ENCODE data around the gene PTPRN2. TPM values are rescaled to one million over a fixed set of nuclear protein-coding genes. Genes with fewer than 3 reads are reported as not detected.

PTPRN2 gene
- total RNA-seq, 1 experiment from 2014 or later: 3.8 TPM

DNA sequence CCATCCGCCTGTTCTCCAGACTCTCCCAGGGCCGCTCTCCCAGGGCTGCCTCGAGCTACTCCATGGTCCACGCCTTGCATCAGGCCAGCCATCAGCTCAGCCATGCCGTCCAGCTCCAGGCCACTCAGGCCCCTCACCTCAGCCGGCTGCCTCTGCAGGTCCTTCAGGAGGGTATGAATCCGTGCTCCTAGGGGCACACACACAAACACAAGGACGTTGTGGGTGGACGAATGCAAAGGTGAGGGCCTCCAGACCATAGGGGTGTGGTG lies 449.4 kb downstream of the PTPRN2 start:
- no peak overlapping the region for H3K4me3 ChIP-seq
- no peaks in the 10 kb centered on the region for H3K4me1 ChIP-seq
- no peak for DNase-seq
- no peaks in the 10 kb centered on the region for H3K9me3 ChIP-seq (replicated peaks)
- H3K27me3 ChIP-seq: peaks cover 45% of the 10 kb centered on the region
- no peak overlapping the region for H3K27ac ChIP-seq
- no peaks in the 10 kb centered on the region for H3K36me3 ChIP-seq

GRCh38 chr7:158137516-158138328 lies 449.9 kb downstream of the PTPRN2 start:
- Histone ChIP-seq H3K27me3 (peaks cover 45% of the 10 kb centered on the region), H3K4me1 (no peaks in the 10 kb centered on the region), H3K4me3 (no peak overlapping the region), H3K36me3 (no peaks in the 10 kb centered on the region), H3K27ac (no peak overlapping the region), H3K9me3 (replicated peaks) (no peaks in the 10 kb centered on the region)
- no peak for DNase-seq

- Histone ChIP-seq H3K4me3 (no peak overlapping the region), H3K9me3 (replicated peaks) (peaks cover 4% of the 10 kb centered on the region; the same call in 1 of the 2 replicates), H3K4me1 (no peaks in the 10 kb centered on the region), H3K36me3 (no peaks in the 10 kb centered on the region), H3K27me3 (peaks cover 39% of the 10 kb centered on the region), H3K27ac (no peak overlapping the region)
- no peak for DNase-seq
These were observed 451.7 kb downstream of the PTPRN2 start for GRCh38 chr7:158135931-158136330.

DNA sequence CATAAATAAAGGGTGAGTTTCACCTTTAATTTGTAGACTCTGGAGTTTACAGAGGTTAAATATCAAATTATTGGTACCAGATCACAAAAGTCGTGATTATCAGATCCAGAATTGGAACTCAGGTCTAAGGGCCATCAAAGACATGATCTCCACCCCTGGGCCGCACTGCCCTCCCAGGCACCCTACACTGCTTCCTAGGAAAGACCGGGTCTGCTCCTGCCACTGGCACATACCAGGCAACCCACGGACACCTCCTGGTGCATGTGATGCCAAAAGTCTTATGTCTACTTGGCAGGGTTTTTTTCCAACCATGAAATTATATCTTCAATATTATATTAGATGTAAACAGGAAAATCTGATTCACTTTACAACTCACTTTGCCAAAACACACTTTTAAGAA lies 452.8 kb downstream of the PTPRN2 start:
- no peak for DNase-seq
- Histone ChIP-seq H3K4me3 (no peak overlapping the region), H3K9me3 (replicated peaks) (peaks cover 4% of the 10 kb centered on the region; the same call in 1 of the 2 replicates), H3K27ac (no peak overlapping the region), H3K36me3 (no peaks in the 10 kb centered on the region), H3K4me1 (no peaks in the 10 kb centered on the region), H3K27me3 (peaks cover 39% of the 10 kb centered on the region)

- DNase-seq: no peak
- Histone ChIP-seq H3K4me1 (no peaks in the 10 kb centered on the region), H3K27me3 (peaks cover 34% of the 10 kb centered on the region), H3K9me3 (replicated peaks) (peaks cover 4% of the 10 kb centered on the region; the same call in 1 of the 2 replicates), H3K36me3 (no peaks in the 10 kb centered on the region), H3K27ac (no peak overlapping the region), H3K4me3 (no peak overlapping the region)
These were observed 453.9 kb downstream of the PTPRN2 start for GRCh38 chr7:158133515-158134271.

DNA sequence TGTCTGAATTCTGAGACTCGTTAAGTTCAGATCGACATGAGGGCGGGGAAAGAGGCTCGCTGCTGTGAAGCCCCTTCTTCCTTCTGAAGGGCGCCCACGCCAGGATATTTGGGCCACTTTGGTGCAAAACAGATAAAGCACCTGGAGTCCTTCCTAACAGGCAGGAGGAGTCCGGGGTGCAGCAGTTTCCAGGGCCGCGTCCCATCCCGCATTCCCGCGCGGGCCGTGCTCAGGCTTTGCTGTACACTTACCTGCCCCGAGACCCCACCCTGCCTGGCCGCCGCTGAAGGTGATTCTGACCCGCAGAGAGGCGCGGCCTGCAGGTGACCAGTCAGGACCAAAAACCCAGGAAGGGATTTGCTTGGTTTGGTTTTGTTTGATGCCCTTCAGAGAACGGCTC lies 454.6 kb downstream of the PTPRN2 start:
- Histone ChIP-seq H3K36me3 (no peaks in the 10 kb centered on the region), H3K9me3 (replicated peaks) (peaks cover 4% of the 10 kb centered on the region; the same call in 1 of the 2 replicates), H3K4me1 (no peaks in the 10 kb centered on the region), H3K4me3 (no peak overlapping the region), H3K27me3 (peaks cover 28% of the 10 kb centered on the region), H3K27ac (no peak overlapping the region)
- no peak for DNase-seq

DNA sequence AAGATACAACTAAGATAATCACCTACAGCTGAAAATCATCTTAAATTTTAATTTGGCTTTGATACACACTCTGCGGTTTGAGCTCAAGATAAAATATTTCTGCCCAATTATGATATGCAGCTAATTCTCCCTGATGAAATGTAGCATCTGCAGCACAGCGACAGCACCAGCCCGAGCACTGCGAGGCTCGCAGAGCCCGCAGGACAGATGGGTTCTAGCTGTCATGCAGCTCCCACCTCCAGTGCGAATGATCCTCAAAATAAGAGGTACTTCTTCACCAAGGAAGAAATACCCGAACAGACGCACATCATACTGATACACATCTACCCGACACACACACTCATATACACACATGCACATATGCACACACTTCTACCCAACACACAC lies 457.6 kb downstream of the PTPRN2 start:
- Histone ChIP-seq H3K27ac (no peak overlapping the region), H3K4me1 (no peaks in the 10 kb centered on the region), H3K27me3 (0 out of 2 replicates have a peak, but pooled peaks cover 6% of the 10 kb centered on the region), H3K9me3 (replicated peaks) (peaks cover 4% of the 10 kb centered on the region; the same call in 1 of the 2 replicates), H3K4me3 (no peak overlapping the region), H3K36me3 (no peaks in the 10 kb centered on the region)
- DNase-seq: no peak

- DNase-seq: no peak
- 0 out of 2 replicates have a peak, but pooled peaks cover 3% of the 10 kb centered on the region for H3K27me3 ChIP-seq
- peaks cover 4% of the 10 kb centered on the region; the same call in 1 of the 2 replicates for H3K9me3 ChIP-seq (replicated peaks)
- no peak overlapping the region for H3K27ac ChIP-seq
- H3K4me1 ChIP-seq: no peaks in the 10 kb centered on the region
- no peaks in the 10 kb centered on the region for H3K36me3 ChIP-seq
- no peak overlapping the region for H3K4me3 ChIP-seq
These were observed 458.3 kb downstream of the PTPRN2 start for GRCh38 chr7:158129037-158130022.

DNA sequence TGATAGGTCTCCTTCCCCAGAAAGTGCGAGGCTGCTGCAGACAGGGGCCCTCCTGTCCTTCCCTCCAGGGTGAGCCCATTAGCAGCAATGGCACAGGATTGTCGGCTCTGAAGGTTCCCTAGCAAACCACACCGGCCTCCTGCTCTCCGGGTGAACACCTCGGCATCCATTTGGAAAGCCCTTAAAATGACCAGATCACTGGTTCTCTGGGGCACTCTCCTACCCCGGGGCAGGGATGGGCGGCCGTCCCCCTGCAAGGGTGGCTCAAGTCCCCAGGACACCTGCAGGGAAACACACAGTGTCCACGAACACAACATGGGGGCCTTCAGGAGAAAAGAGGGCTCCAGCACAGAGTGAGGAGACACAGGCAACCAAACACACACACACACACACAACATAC lies 459.1 kb downstream of the PTPRN2 start:
- no peaks in the 10 kb centered on the region for H3K36me3 ChIP-seq

DNA sequence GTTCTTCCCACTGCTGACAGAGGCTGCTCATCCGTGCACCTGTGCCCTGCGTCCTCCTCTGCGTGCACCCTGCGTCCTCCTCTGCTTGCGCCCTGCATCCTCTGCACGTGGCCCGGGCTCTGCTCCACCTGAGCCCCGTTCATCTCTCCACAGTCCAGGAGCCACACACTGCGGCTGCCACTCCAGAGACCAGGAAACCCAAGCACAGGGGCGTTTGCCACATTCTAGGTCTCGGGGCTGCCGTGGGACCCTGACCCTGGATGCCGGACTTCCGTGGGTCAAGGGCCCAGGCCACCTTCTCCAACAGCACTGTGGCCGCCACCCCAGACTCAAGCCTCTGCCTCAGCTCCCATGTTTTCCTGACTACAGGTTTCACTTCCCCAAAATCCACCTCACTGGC lies 460.4 kb downstream of the PTPRN2 start:
- H3K27me3 ChIP-seq: no peaks in the 10 kb centered on the region
- H3K27ac ChIP-seq: no peak overlapping the region
- no peak overlapping the region for H3K4me3 ChIP-seq
- no peaks in the 10 kb centered on the region for H3K4me1 ChIP-seq
- no peak for DNase-seq
- H3K9me3 ChIP-seq (replicated peaks): peaks cover 4% of the 10 kb centered on the region; the same call in 1 of the 2 replicates
- H3K36me3 ChIP-seq: no peaks in the 10 kb centered on the region

More for the DNA sequence above, 459.1 kb downstream of the PTPRN2 start:
- DNase-seq: no peak
- Histone ChIP-seq H3K27ac (no peak overlapping the region), H3K4me3 (no peak overlapping the region), H3K27me3 (no peaks in the 10 kb centered on the region), H3K4me1 (no peaks in the 10 kb centered on the region), H3K9me3 (replicated peaks) (peaks cover 4% of the 10 kb centered on the region; the same call in 1 of the 2 replicates)

GRCh38 chr7:158126661-158127060 lies 461.0 kb downstream of the PTPRN2 start:
- H3K27ac ChIP-seq: no peak overlapping the region
- no peaks in the 10 kb centered on the region for H3K27me3 ChIP-seq
- peaks cover under 1% of the 10 kb centered on the region; the same call in 1 of the 2 replicates for H3K9me3 ChIP-seq (replicated peaks)
- H3K4me1 ChIP-seq: no peaks in the 10 kb centered on the region
- no peaks in the 10 kb centered on the region for H3K36me3 ChIP-seq
- H3K4me3 ChIP-seq: no peak overlapping the region
- DNase-seq: no peak

DNA sequence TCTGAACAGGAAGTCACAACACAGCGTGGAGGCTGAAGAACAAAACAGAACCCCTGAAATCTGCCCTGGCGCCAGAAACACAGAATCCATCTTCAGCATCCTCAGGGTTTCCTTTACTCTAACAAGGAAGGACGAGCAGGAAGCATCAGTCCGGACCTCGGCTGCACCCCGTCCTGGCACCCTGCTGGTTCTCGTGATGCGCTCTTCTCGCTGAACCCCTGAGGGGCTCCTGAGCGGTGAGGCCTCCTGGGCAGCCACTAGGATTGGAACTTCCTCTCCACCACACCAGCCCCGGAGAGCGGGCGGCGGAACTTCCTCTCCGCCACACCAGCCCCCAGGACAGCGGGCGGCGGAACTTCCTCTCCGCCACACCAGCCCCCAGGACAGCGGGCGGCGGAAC lies 461.9 kb downstream of the PTPRN2 start:
- Histone ChIP-seq H3K27ac (no peak overlapping the region), H3K27me3 (no peaks in the 10 kb centered on the region), H3K36me3 (no peaks in the 10 kb centered on the region), H3K4me3 (no peak overlapping the region), H3K4me1 (no peaks in the 10 kb centered on the region), H3K9me3 (replicated peaks) (no peaks in the 10 kb centered on the region)
- no peak for DNase-seq

GRCh38 chr7:158125091-158125490 lies 462.5 kb downstream of the PTPRN2 start:
- Histone ChIP-seq H3K9me3 (replicated peaks) (no peaks in the 10 kb centered on the region), H3K4me3 (no peak overlapping the region)
- no peak for DNase-seq

GRCh38 chr7:158124671-158125079 lies 462.9 kb downstream of the PTPRN2 start:
- Histone ChIP-seq H3K4me1 (no peaks in the 10 kb centered on the region), H3K27ac (no peak overlapping the region), H3K4me3 (no peak overlapping the region), H3K27me3 (no peaks in the 10 kb centered on the region), H3K9me3 (replicated peaks) (no peaks in the 10 kb centered on the region), H3K36me3 (no peaks in the 10 kb centered on the region)
- no peak for DNase-seq

More at GRCh38 chr7:158125091-158125490, 462.5 kb downstream of the PTPRN2 start:
- Histone ChIP-seq H3K27me3 (no peaks in the 10 kb centered on the region), H3K4me1 (no peaks in the 10 kb centered on the region), H3K27ac (no peak overlapping the region), H3K36me3 (no peaks in the 10 kb centered on the region)
